SK-N-SH treated with all-trans-retinoic acid at 6 μM for 48 hours (cell line): ENCODE data around the gene MYT1.

Experiments used
- ATAC-seq: fragments of 200-7000 bp; cut with Tn5 transposase; 3 replicates; pipeline ENCODE4 v1.9.1; 2020; ENCODE audit warnings: mild to moderate bottlenecking, moderate library complexity
- BACH2 ChIP-seq: fragments of 250-450 bp; sonication (Bioruptor Pico); IDR thresholded peaks from 2 replicates; pipeline ENCODE4 v1.9.0; 2021; ENCODE audit warnings: mild to moderate bottlenecking, borderline replicate concordance
- CREB5 ChIP-seq: fragments of 250-450 bp; sonication (Bioruptor Pico); IDR thresholded peaks from 2 replicates; pipeline ENCODE4 v1.5.1; 2020; ENCODE audit warnings: low read depth, mild to moderate bottlenecking, moderate library complexity
- CSDC2 ChIP-seq: fragments of 250-450 bp; sonication (Bioruptor Pico); IDR thresholded peaks from 2 replicates; pipeline ENCODE4 v1.5.0; 2020; ENCODE audit warnings: mild to moderate bottlenecking, moderate library complexity
- ESRRG ChIP-seq: fragments of 250-450 bp; sonication (Bioruptor Pico); IDR thresholded peaks from 2 replicates; pipeline ENCODE4 v1.6.1; 2021; ENCODE audit warnings: mild to moderate bottlenecking
- GLIS3 ChIP-seq: fragments of 250-450 bp; sonication (Bioruptor Pico); IDR thresholded peaks from 2 replicates; pipeline ENCODE4 v1.5.0; 2020; ENCODE audit warnings: mild to moderate bottlenecking, moderate library complexity
- PATZ1 ChIP-seq: fragments of 250-450 bp; sonication (Bioruptor Pico); IDR thresholded peaks from 2 replicates; pipeline ENCODE4 v1.8.0; 2020; ENCODE audit warnings: mild to moderate bottlenecking, moderate library complexity, borderline replicate concordance
- POU6F1 ChIP-seq: fragments of 250-450 bp; sonication (Bioruptor Pico); IDR thresholded peaks from 2 replicates; pipeline ENCODE4 v1.8.0; 2021; ENCODE audit warnings: low read depth, mild to moderate bottlenecking, moderate library complexity, borderline replicate concordance
- PPARA ChIP-seq: fragments of 250-450 bp; sonication (Bioruptor Pico); IDR thresholded peaks from 2 replicates; pipeline ENCODE4 v1.5.0; 2020; ENCODE audit warnings: mild to moderate bottlenecking, borderline replicate concordance
- RARB ChIP-seq: fragments of 250-450 bp; sonication (Bioruptor Pico); IDR thresholded peaks from 2 replicates; pipeline ENCODE4 v1.8.0; 2021; ENCODE audit warnings: mild to moderate bottlenecking, moderate library complexity
- SNAI2 ChIP-seq: fragments of 250-450 bp; sonication (Bioruptor Pico); IDR thresholded peaks from 2 replicates; pipeline ENCODE4 v1.5.0; 2020; ENCODE audit warnings: mild to moderate bottlenecking, moderate library complexity
- TOX ChIP-seq: fragments of 250-450 bp; sonication (Bioruptor Pico); IDR thresholded peaks from 2 replicates; pipeline ENCODE4 v1.8.0; 2021; ENCODE audit warnings: mild to moderate bottlenecking, moderate library complexity, borderline replicate concordance
- TSHZ2 ChIP-seq: fragments of 250-450 bp; sonication (Bioruptor Pico); IDR thresholded peaks from 2 replicates; pipeline ENCODE4 v1.5.0; 2020; ENCODE audit warnings: mild to moderate bottlenecking, moderate library complexity
- ZC3H10 ChIP-seq: fragments of 250-450 bp; sonication (Bioruptor Pico); IDR thresholded peaks from 2 replicates; pipeline ENCODE4 v1.5.1; 2021; ENCODE audit warnings: mild to moderate bottlenecking, moderate library complexity
- ZFP3 ChIP-seq: fragments of 250-450 bp; sonication (Bioruptor Pico); IDR thresholded peaks from 2 replicates; pipeline ENCODE4 v1.5.0; 2020; ENCODE audit warnings: mild to moderate bottlenecking, moderate library complexity
- ZFP30 ChIP-seq: fragments of 450-650 bp; formaldehyde crosslinking; IDR thresholded peaks from 2 replicates; pipeline ENCODE4 v1.5.0; 2022; ENCODE audit warnings: mild to moderate bottlenecking, moderate library complexity
- ZNF565 ChIP-seq: fragments of 450-650 bp; formaldehyde crosslinking; conservative IDR thresholded peaks from 2 replicates; pipeline ENCODE4 v1.5.0; 2020; ENCODE audit warnings: low read depth, mild to moderate bottlenecking, moderate library complexity
- ZNF70 ChIP-seq: fragments of 450-650 bp; formaldehyde crosslinking; IDR thresholded peaks from 2 replicates; pipeline ENCODE4 v1.5.0; 2020; ENCODE audit warnings: mild to moderate bottlenecking, moderate library complexity

MYT1 gene

GRCh38 chr20:64188091-64188490 lies 23.8 kb downstream of the MYT1 start:
- TF ChIP-seq SNAI2 (CRISPR knock-in tag) (no peak), RARB (CRISPR knock-in tag) (no peak), ZFP30 (no peak), CREB5 (CRISPR knock-in tag) (no peak), TOX (no peak), ESRRG (CRISPR knock-in tag) (no peak), ZNF70 (no peak), ZFP3 (CRISPR knock-in tag) (no peak), TSHZ2 (no peak), PPARA (CRISPR knock-in tag) (no peak), CSDC2 (no peak), GLIS3 (CRISPR knock-in tag) (no peak)
- TF ChIP-seq, all 23 proteins: peak for 0
- ATAC-seq = no peak

GRCh38 chr20:64188682-64189529 lies 24.7 kb downstream of the MYT1 start:
- no peak for TF ChIP-seq POU6F1 (CRISPR knock-in tag)
- TF ChIP-seq PPARA (CRISPR knock-in tag) = no peak
- no peak for TF ChIP-seq ESRRG (CRISPR knock-in tag)
- no peak for TF ChIP-seq ZNF565 (CRISPR knock-in tag)
- no peak for TF ChIP-seq TOX
- no peak for TF ChIP-seq ZC3H10 (CRISPR knock-in tag)
- TF ChIP-seq ZNF70 = no peak
- no peak for TF ChIP-seq PATZ1 (CRISPR knock-in tag)
- no peak for TF ChIP-seq BACH2 (CRISPR knock-in tag)
- TF ChIP-seq TSHZ2 = no peak
- TF ChIP-seq CREB5 (CRISPR knock-in tag) = no peak
- no peak for TF ChIP-seq ZFP3 (CRISPR knock-in tag)
- TF ChIP-seq GLIS3 (CRISPR knock-in tag) = no peak
- TF ChIP-seq CSDC2 = no peak

More at GRCh38 chr20:64188682-64189529, 24.7 kb downstream of the MYT1 start:
- no peak for ATAC-seq
